IMR-90 (cell line): ENCODE data around the gene TCOF1. TPM values are rescaled to one million over a fixed set of nuclear protein-coding genes. Genes with fewer than 3 reads are reported as not detected.

Source experiments
- ATAC-seq: fragments of 200-7000 bp; cut with Tn5 transposase; 2 replicates; pipeline ENCODE4 v1.9.1; 2020; ENCODE audit warnings: low read depth, mild to moderate bottlenecking, moderate library complexity
- BruUV-seq: library from RNA; stranded (reverse); fragments of 400-500 nt; replicated peaks from 2 replicates; lab custom pipeline; 2021; lab: Mats Ljungman, UMichigan
- CTCF ChIA-PET: fragments of 300-600 bp; formaldehyde crosslinking; extraction: SDS; loops from one replicate; lab custom pipeline; 2021; ENCODE audit warnings: antibody characterized with exemption; lab: Yijun Ruan, JAX
- POLR2A ChIA-PET: fragments of 300-600 bp; sonication (Branson Sonifier 250); formaldehyde crosslinking; loops from one replicate; lab custom pipeline; 2022; ENCODE audit warnings: antibody characterized with exemption; ENCODE audit not compliant: unreplicated experiment; lab: Charles Lee
- DNase-seq: peaks from one replicate; pipeline ENCODE4 v3.0.0; 2013
- H2AFZ ChIP-seq: replicated peaks from 2 replicates; pipeline ENCODE3; 2013; ENCODE audit warnings: low read length, mild to moderate bottlenecking; ENCODE audit not compliant: poor library complexity
- H2AK5ac ChIP-seq: 2 replicates; pipeline ENCODE4 v1.6.1; 2013; ENCODE audit warnings: low read depth, low read length, inconsistent platforms
- H2AK9ac ChIP-seq: replicated peaks from 2 replicates; pipeline ENCODE3; 2013; ENCODE audit warnings: mild to moderate bottlenecking, low read depth, low read length, moderate library complexity; ENCODE audit not compliant: poor library complexity
- H2BK120ac ChIP-seq: 2 replicates; pipeline ENCODE4 v1.6.1; 2013; ENCODE audit warnings: low read depth, low read length, inconsistent platforms
- H2BK15ac ChIP-seq: 3 replicates; pipeline ENCODE4 v1.6.1; 2013; ENCODE audit warnings: low read depth, low read length, inconsistent platforms
- H2BK20ac ChIP-seq: 2 replicates; pipeline ENCODE4 v1.6.1; 2013; ENCODE audit warnings: low read depth, mild to moderate bottlenecking, inconsistent platforms, low read length, moderate library complexity
- H2BK5ac ChIP-seq: 2 replicates; pipeline ENCODE4 v1.6.1; 2013; ENCODE audit warnings: mild to moderate bottlenecking, low read depth, low read length, inconsistent platforms; ENCODE audit not compliant: poor library complexity, severe bottlenecking
- H3K14ac ChIP-seq: replicated peaks from 2 replicates; pipeline ENCODE4 v1.6.1; 2013; ENCODE audit warnings: low read depth, low read length, inconsistent platforms
- H3K18ac ChIP-seq: 2 replicates; pipeline ENCODE4 v1.6.1; 2013; ENCODE audit warnings: low read depth, low read length, control low read depth
- H3K23ac ChIP-seq: 2 replicates; pipeline ENCODE4 v1.6.1; 2013; ENCODE audit warnings: low read depth, low read length, inconsistent platforms
- H3K27ac ChIP-seq: 2 replicates; pipeline ENCODE4 v1.5.1; 2013; ENCODE audit warnings: mild to moderate bottlenecking, control low read depth, low read length; ENCODE audit not compliant: insufficient read depth
- H3K27me3 ChIP-seq: 2 replicates; pipeline ENCODE4 v1.6.1; 2013; ENCODE audit warnings: low read length; ENCODE audit not compliant: control insufficient read depth, insufficient read depth
- H3K36me3 ChIP-seq: 2 replicates; pipeline ENCODE4 v1.6.1; 2013; ENCODE audit warnings: low read length, mixed read lengths; ENCODE audit not compliant: control insufficient read depth, insufficient read depth
- H3K4ac ChIP-seq: 2 replicates; pipeline ENCODE4 v1.6.1; 2013; ENCODE audit warnings: low read depth, low read length, inconsistent platforms
- H3K4me1 ChIP-seq: 2 replicates; pipeline ENCODE4 v1.6.1; 2013; ENCODE audit warnings: low read length, mixed read lengths; ENCODE audit not compliant: control insufficient read depth, insufficient read depth
- H3K4me2 ChIP-seq: 2 replicates; pipeline ENCODE4 v1.6.1; 2013; ENCODE audit warnings: low read depth, mild to moderate bottlenecking, control low read depth, low read length, moderate library complexity
- H3K4me3 ChIP-seq: 2 replicates; pipeline ENCODE4 v1.5.1; 2013; ENCODE audit warnings: low read depth, mild to moderate bottlenecking, control low read depth, low read length, moderate library complexity; ENCODE audit not compliant: insufficient read depth
- H3K56ac ChIP-seq: 2 replicates; pipeline ENCODE4 v1.6.1; 2013; ENCODE audit warnings: low read length, inconsistent platforms; ENCODE audit not compliant: insufficient read depth; ENCODE audit errors: extremely low read depth
- H3K79me1 ChIP-seq, 2 experiments: 2 replicates each; pipeline ENCODE4 v1.6.1; 2013; ENCODE audit warnings: low read length in 2 of 2, inconsistent platforms in 1 of 2, low read depth in 1 of 2
- H3K9ac ChIP-seq: 2 replicates; pipeline ENCODE4 v1.6.1; 2013; ENCODE audit warnings: low read depth, low read length, control low read depth
- H3K9me1 ChIP-seq: 2 replicates; pipeline ENCODE4 v1.6.1; 2013; ENCODE audit warnings: low read length, inconsistent platforms; ENCODE audit not compliant: insufficient read depth
- H3K9me3 ChIP-seq: 2 replicates; pipeline ENCODE4 v1.6.1; 2013; ENCODE audit warnings: low read length; ENCODE audit not compliant: control insufficient read depth, insufficient read depth
- H4K20me1 ChIP-seq: 2 replicates; pipeline ENCODE4 v1.6.1; 2013; ENCODE audit warnings: low read length, inconsistent platforms; ENCODE audit not compliant: insufficient read depth
- H4K5ac ChIP-seq: 2 replicates; pipeline ENCODE4 v1.6.1; 2013; ENCODE audit warnings: mild to moderate bottlenecking, low read depth, low read length, control low read depth
- H4K8ac ChIP-seq, 2 experiments: 2 replicates each; pipeline ENCODE4 v1.6.1; 2013; ENCODE audit warnings: low read depth in 2 of 2, low read length in 2 of 2, control low read depth in 1 of 2, inconsistent platforms in 1 of 2
- H4K91ac ChIP-seq: 2 replicates; pipeline ENCODE4 v1.6.1; 2013; ENCODE audit warnings: low read depth, low read length, inconsistent platforms; ENCODE audit not compliant: insufficient read depth
- ELK1 ChIP-seq: fragments of 150-350 bp; IDR thresholded peaks from 2 replicates; pipeline ENCODE4 v1.6.1; 2016; ENCODE audit warnings: low read depth, mild to moderate bottlenecking, low read length, moderate library complexity, borderline replicate concordance
- FOS ChIP-seq: fragments of 150-350 bp; IDR thresholded peaks from 2 replicates; pipeline ENCODE4 v1.6.1; 2016; ENCODE audit warnings: low read depth, low read length
- MAFK ChIP-seq: IDR thresholded peaks from 2 replicates; pipeline ENCODE4 v1.6.1; 2012; ENCODE audit warnings: low read depth, low read length, improper control_type of control experiment
- MAZ ChIP-seq: IDR thresholded peaks from 2 replicates; pipeline ENCODE4 v1.6.1; 2012; ENCODE audit warnings: low read depth, mild to moderate bottlenecking, low read length, improper control_type of control experiment, moderate library complexity, borderline replicate concordance
- RAD21 ChIP-seq: IDR thresholded peaks from 2 replicates; pipeline ENCODE4 v1.6.1; 2012; ENCODE audit warnings: low read length, improper control_type of control experiment
- RFX5 ChIP-seq: IDR thresholded peaks from 2 replicates; pipeline ENCODE4 v1.8.0; 2012; ENCODE audit warnings: low read depth, mild to moderate bottlenecking, low read length, moderate library complexity
- SMC3 ChIP-seq: fragments of 150-350 bp; IDR thresholded peaks from 2 replicates; pipeline ENCODE4 v1.6.1; 2016; ENCODE audit warnings: low read depth, mild to moderate bottlenecking, antibody characterized with exemption, low read length, moderate library complexity
- WGBS, 2 experiments: methylation state at CpG; one replicate each; pipeline versions ENCODE4 v1.1.5 to v1.1.7; 2013; ENCODE audit warnings: missing lambda C conversion rate in 2 of 2; ENCODE audit not compliant: insufficient read length in 1 of 2; ENCODE audit errors: extremely low coverage in 2 of 2; 5-methylcytosine and 5-hydroxymethylcytosine counted together
- dilution Hi-C: fragments of 300-500 bp; cut with HindIII; formaldehyde crosslinking; loops from one replicate; pipeline ENCODE4 v1.14.3; 2018; ENCODE audit warnings: low sequenced_read_pairs; ENCODE audit not compliant: unreplicated experiment
- in situ Hi-C: fragments of 300-500 bp; cut with MboI; formaldehyde crosslinking; loops from 3 replicates; pipeline ENCODE4 v1.14.3; 2019; ENCODE audit warnings: low sequenced_read_pairs, inconsistent platforms, mixed read lengths
- intact Hi-C: fragments of 100-400 bp; cut with micrococcal nuclease; formaldehyde crosslinking; loops from 2 replicates; pipeline ENCODE4 v1.10.0; 2022
- polyA plus RNA-seq, 3 experiments: library from polyadenylated mRNA; depleted of rRNA; stranded (reverse); fragments of >200 nt; gene quantifications; 2 replicates each; pipeline ENCODE4 v1.2.3, GENCODE V29; 2012; ENCODE audit warnings: low replicate concordance in 1 of 3
- total RNA-seq: library from RNA; depleted of rRNA; stranded (reverse); fragments of >200 nt; gene quantifications from 2 replicates; pipeline ENCODE4 v1.2.3, GENCODE V29; 2012
- TF ChIP-seq, protein P1 (sequence below): conservative IDR thresholded peaks from 2 replicates; pipeline ENCODE4 v1.5.1; 2012; ENCODE audit warnings: mild to moderate bottlenecking, low read depth, low read length, improper control_type of control experiment

TCOF1 gene
- total and polyA plus RNA-seq, 2 of the 4 experiments (the other 2 are of a cell fraction) = 18.2 to 19.7 TPM

- in situ Hi-C loops (no loop called here), intact Hi-C loops (no loop called here), dilution Hi-C loops (no loop called here)
- H4K8ac ChIP-seq = no peak overlapping the region
- ChIA-PET CTCF (no interaction called here), POLR2A (no interaction called here)
- no peak overlapping the region for H2BK20ac ChIP-seq
- H2AK5ac ChIP-seq = no peak overlapping the region
- no peak overlapping the region for H3K56ac ChIP-seq
- no peak overlapping the region for H2BK120ac ChIP-seq
- H3K79me1 ChIP-seq = peaks cover 7 to 22% of the 10 kb centered on the region in 2 experiments
- peaks cover 8% of the 10 kb centered on the region; the same call in 1 of the 2 replicates for H4K20me1 ChIP-seq
- TF ChIP-seq, protein P1, sequence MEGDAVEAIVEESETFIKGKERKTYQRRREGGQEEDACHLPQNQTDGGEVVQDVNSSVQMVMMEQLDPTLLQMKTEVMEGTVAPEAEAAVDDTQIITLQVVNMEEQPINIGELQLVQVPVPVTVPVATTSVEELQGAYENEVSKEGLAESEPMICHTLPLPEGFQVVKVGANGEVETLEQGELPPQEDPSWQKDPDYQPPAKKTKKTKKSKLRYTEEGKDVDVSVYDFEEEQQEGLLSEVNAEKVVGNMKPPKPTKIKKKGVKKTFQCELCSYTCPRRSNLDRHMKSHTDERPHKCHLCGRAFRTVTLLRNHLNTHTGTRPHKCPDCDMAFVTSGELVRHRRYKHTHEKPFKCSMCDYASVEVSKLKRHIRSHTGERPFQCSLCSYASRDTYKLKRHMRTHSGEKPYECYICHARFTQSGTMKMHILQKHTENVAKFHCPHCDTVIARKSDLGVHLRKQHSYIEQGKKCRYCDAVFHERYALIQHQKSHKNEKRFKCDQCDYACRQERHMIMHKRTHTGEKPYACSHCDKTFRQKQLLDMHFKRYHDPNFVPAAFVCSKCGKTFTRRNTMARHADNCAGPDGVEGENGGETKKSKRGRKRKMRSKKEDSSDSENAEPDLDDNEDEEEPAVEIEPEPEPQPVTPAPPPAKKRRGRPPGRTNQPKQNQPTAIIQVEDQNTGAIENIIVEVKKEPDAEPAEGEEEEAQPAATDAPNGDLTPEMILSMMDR = no peak
- no peak for TF ChIP-seq RFX5
- TF ChIP-seq MAZ = no peak
- TF ChIP-seq ELK1 = no peak
- TF ChIP-seq RAD21 = no peak
- TF ChIP-seq MAFK = no peak
- TF ChIP-seq FOS = no peak
- no peak for TF ChIP-seq SMC3
- H4K5ac ChIP-seq = no peak overlapping the region
- H3K4ac ChIP-seq = no peak overlapping the region
- H3K36me3 ChIP-seq = peaks cover 83% of the 10 kb centered on the region
- H2AFZ ChIP-seq = no peak overlapping the region
- ATAC-seq = no peak
- H3K4me3 ChIP-seq = no peak overlapping the region
- H2BK15ac ChIP-seq = no peak overlapping the region
- no peak overlapping the region for H3K27ac ChIP-seq
- H3K18ac ChIP-seq = no peak overlapping the region
- WGBS, 2 experiments = 100% methylated on average over 3 of the region's 11 CpGs; no CpG with 5 or more reads in 1 of the 2 experiments
- H3K4me1 ChIP-seq = peaks cover 20% of the 10 kb centered on the region
- H2BK5ac ChIP-seq = no peak overlapping the region
- no peak for DNase-seq
- no peak overlapping the region for H3K9ac ChIP-seq
- H4K91ac ChIP-seq = no peak overlapping the region
- H3K14ac ChIP-seq = no peak overlapping the region
- peaks cover 9% of the 10 kb centered on the region for H3K9me1 ChIP-seq
- H2AK9ac ChIP-seq = no peak overlapping the region
- H3K23ac ChIP-seq = no peak overlapping the region
- H3K4me2 ChIP-seq = no peak overlapping the region
- peaks cover 7% of the 10 kb centered on the region for H3K9me3 ChIP-seq
- BruUV-seq = no TSS peak
- H3K27me3 ChIP-seq = no peaks in the 10 kb centered on the region
These were observed 17.2 kb downstream of the TCOF1 start for GRCh38 chr5:150374651-150375050.
